Measurements from ENCODE around the gene RAD23A. TPM values are rescaled to one million over a fixed set of nuclear protein-coding genes. Genes with fewer than 3 reads are reported as not detected.

Gene RAD23A
- total and polyA plus RNA-seq, 9 of the 15 experiments (the other 6 are each of a cell fraction or from before 2014, with no cell fraction given), result 9.5 to 181 (median 101) TPM

DNA sequence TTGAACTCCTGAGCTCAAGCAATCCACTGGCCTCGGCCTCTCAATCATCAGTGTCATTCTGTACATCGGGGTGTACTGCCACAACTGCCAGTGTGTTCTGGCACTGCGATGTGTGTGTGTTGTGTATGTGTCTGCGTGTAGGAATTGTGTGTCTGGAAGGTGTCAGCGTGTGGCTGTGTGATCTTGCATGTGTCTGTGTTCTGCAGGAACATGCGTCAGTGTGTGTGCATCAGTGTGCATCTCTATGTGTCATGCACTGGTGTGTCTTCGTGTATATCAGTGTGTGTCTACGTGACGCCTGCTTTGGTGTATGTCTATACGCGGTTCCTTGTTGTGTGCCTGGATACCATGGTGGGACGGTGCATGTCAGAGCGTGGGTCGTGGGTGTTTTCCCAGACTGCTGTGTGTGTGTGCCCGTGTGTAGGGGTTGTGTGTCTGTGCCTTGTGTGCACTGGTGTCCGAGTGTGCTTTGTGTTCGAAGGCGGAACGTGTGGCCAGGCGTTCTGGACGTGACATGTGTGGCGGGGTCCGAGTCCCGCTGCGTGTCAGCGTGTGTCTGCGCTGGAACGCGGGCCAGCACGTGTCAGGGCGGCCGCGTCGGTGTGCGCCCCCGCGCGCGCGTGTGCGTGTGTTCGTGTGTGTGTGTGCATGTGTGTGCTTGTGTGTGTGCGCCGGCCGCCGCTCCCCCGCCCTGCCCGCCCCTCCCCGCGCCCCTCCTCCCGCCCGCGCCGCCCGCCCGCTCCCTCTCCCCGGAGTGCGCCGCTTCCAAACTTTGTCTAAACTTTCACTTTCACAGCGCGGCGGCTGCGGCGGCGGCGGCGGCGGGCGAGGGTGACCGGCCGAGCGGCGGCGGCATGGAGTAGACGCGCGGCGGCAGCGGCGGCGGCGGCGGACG is 49.3 kb downstream of the RAD23A start, which contains the start of gene NFIX (continued):
- TF ChIP-seq, protein P1, sequence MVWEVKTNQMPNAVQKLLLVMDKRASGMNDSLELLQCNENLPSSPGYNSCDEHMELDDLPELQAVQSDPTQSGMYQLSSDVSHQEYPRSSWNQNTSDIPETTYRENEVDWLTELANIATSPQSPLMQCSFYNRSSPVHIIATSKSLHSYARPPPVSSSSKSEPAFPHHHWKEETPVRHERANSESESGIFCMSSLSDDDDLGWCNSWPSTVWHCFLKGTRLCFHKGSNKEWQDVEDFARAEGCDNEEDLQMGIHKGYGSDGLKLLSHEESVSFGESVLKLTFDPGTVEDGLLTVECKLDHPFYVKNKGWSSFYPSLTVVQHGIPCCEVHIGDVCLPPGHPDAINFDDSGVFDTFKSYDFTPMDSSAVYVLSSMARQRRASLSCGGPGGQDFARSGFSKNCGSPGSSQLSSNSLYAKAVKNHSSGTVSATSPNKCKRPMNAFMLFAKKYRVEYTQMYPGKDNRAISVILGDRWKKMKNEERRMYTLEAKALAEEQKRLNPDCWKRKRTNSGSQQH (CRISPR knock-in tag; IDR thresholded peaks at IDR 0.05), result no peak
- TF ChIP-seq FOXA1 (IDR thresholded peaks at IDR 0.05; ENCODE audit: borderline replicate concordance), result no peak
- TF ChIP-seq BCLAF1 (IDR thresholded peaks at IDR 0.05; ENCODE audit: borderline replicate concordance in 1 of 2, control insufficient read depth in 1 of 2, low read depth in 2 of 2, low read length in 1 of 2), result no peak
- no peak for TF ChIP-seq TCF3 (CRISPR knock-in tag; IDR thresholded peaks at IDR 0.05)
- TF ChIP-seq MAFG (tag; conservative IDR thresholded peaks at IDR 0.05), result no peak
- TF ChIP-seq ZBTB40 (IDR thresholded peaks at IDR 0.05), result peak; percentile 70
- no peak for TF ChIP-seq ZBTB40 (CRISPR knock-in tag; IDR thresholded peaks at IDR 0.05)
- no peak for TF ChIP-seq ETS1 (conservative IDR thresholded peaks at IDR 0.05; ENCODE audit: control insufficient read depth, low read depth, low read length)
- no peak for TF ChIP-seq HNRNPH1 (optimal IDR thresholded peaks at IDR 0.05; ENCODE audit: low read depth, low read length)
- TF ChIP-seq ZNF282 (CRISPR knock-in tag; IDR thresholded peaks at IDR 0.05), result no peak
- TF ChIP-seq CAMTA2 (CRISPR knock-in tag; conservative IDR thresholded peaks at IDR 0.05), result no peak

Measured in K562 (cell line).